Measurements from ENCODE around the gene CTNND2.

CTNND2 gene

GRCh38 chr5:10969684-10970180 lies 934.5 kb downstream of the CTNND2 start:
- DNase-seq: no peak

DNA sequence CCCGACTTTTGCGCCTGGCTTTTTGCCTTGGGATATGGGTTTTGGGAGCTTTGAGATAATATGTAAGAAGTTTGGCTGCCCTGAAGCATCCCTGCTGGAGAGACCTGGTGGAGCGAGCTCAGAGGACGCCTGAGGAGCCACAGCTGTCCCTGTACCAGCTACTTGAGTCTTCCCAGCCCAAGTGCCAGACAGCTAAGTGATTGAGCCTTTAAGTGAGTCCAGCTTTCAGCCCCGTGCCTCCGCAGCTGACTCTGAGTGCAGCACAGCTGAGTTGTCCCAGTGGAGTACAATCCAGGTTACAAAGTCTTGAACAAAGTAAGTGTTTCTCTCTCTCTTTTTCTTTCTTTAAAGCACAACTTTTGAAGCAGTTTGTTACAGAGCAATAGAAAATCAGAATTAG lies 939.4 kb downstream of the CTNND2 start:
- DNase-seq: no peak

- no peak for DNase-seq
Measured at GRCh38 chr5:10958728-10959127, 945.5 kb downstream of the CTNND2 start.

DNA sequence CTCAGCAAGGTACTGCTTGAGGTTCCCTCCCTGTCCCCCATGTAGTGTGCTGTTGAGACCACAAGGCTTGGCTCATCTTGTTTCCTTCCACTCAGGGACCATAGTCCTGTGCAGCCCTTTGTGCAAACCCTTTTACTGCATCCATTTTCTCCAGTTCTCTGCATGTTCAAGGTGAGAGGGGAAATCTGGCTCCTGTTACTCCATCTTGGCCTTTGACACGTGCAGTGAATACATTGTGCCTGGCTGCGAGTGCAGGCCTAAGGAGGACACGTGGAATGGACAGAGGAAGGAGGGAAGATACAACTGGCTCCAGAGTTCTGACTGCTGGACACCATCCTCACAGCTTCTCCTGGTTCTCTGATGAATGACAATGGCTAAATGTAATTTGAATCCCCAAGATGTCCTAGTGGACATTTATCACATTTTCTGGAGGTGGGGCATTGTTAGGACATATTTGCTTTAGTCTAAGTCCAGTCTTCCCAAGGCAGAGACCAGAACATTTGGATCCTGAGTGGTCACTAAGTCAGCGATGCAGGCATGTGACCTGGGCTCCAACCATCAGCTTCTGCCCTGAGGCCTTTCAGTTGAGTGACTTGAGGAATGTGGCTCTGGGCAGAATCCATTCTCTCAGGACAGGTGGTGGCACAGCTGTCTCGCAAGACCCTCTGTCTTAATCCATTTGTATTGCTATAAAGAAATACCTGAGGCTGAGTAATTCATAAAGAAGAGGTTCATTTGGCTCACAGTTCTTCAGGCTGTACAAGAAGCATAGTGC lies 954.2 kb downstream of the CTNND2 start:
- no peak for DNase-seq

DNA sequence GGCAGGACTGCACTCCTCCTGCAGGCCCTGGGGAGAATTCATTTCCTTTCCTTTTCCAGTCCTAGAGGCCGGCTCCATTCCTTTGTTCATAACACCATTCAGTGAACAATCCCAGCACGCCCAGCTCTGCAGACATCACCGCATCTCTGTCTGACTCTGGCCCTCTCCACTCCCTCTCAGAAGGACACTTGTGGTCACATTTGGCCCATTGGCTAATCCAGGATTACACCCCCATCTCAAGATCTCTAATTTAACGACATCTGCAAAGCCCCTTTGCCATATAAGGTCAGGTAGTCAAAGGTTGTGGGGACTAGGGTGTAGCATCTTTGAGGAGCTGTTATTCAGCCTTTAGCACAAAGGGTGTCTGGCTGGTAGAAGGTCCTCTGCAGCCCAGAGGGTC lies 958.2 kb downstream of the CTNND2 start:
- no peak for DNase-seq

DNA sequence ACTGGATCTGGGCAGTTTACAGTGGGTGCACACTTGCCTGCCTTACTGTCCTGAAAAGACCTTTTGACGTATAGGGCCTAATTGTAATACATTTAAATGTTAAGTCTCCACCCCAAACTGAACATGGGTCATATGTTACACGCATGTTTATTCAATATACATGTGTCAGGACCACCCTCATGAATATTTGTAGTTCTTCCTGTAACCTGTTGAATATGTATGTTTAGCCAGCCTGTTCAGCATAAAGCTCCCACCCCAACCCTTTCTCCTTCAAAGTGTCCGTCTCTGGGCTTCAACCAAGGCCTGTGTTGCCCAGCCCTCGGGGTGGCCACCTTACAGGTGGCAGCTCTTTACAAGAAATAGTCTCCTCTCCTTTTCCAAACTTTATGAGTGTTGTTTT lies 962.3 kb downstream of the CTNND2 start:
- no peak for DNase-seq

- no peak for DNase-seq
Measured at GRCh38 chr5:10936081-10936855, 968.0 kb downstream of the CTNND2 start.

GRCh38 chr5:10935536-10935935 lies 968.7 kb downstream of the CTNND2 start:
- no peak for DNase-seq

DNA sequence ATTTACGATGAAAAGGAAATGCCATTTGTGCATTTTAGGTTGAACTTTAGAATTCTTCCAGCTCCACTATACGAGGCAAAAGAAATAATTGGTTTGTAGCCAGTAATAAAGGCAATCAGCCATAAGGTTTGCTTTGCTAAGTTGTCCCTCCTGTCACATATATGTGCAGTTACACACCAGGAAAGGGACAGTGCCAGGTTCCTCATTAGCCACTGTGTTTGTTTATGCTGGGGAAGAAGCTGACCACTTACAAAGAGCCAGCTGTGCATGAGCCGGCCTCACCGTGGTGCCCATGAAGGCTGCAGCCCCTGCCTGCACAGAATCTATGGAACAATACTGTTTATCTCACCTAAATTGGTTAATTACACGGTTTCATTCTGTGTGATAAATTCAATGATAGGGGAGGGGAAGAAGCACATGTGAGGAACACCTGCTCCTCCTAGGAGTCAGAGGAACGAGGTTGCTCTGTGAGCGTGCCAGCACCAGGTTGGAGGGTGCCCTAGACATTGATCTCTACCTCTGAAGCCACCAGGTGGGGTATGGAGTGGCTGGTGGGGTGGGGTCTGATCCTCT lies 969.4 kb downstream of the CTNND2 start:
- no peak for DNase-seq

DNA sequence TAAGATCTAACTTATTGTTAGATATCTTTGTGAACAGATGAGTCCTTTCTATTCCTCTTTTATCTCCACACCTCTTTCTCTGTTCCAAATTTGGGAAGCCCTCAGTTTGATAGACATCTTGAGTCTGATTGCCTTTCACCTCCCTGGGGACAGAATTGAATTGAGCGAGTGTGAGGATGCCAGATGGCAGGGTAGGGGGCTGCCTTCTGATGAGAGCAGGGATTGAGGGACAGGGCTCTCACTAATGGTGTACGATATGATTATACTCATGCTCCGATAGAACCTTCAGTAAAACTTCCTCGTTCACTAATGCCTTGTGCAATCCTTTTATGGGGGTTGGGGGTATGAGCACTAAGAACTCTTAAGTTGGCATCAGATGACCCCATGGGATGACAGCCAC lies 971.1 kb downstream of the CTNND2 start:
- no peak for DNase-seq

- DNase-seq: no peak
Measured at GRCh38 chr5:10932426-10932825, 971.8 kb downstream of the CTNND2 start.

GRCh38 chr5:10927608-10928007 lies 976.6 kb downstream of the CTNND2 start:
- no peak for DNase-seq

GRCh38 chr5:10923310-10923709 lies 980.9 kb downstream of the CTNND2 start:
- DNase-seq: no peak

Data from T-helper 1 cell (primary cell).